ENCODE results near the gene PLEKHA8.
"Not testable (repeated sequence)": the region's sequence is repeated elsewhere in the genome, so short reads cannot be mapped to it uniquely, and the experiment has no call there.

Gene PLEKHA8

DNA sequence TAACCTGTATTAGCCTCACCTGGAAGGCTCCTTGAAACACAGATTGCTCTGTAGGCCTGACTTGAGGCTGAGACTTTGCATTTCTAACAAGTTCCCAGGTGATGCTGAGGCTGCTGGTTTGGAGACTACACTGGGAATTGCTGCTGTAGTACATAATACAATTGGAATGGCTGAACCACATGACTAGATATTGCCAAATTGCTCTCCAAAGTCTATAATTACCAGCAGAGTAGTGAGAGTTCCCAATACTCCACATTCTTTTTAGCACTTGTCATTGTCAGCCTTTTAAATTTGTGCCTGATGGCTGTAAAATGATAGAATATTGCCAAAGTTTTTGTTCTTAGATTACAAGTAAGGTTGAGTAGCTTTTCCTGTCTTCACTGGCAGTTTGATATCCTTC, 39.9 kb downstream of the PLEKHA8 start:
- no peak for DNase-seq

DNA sequence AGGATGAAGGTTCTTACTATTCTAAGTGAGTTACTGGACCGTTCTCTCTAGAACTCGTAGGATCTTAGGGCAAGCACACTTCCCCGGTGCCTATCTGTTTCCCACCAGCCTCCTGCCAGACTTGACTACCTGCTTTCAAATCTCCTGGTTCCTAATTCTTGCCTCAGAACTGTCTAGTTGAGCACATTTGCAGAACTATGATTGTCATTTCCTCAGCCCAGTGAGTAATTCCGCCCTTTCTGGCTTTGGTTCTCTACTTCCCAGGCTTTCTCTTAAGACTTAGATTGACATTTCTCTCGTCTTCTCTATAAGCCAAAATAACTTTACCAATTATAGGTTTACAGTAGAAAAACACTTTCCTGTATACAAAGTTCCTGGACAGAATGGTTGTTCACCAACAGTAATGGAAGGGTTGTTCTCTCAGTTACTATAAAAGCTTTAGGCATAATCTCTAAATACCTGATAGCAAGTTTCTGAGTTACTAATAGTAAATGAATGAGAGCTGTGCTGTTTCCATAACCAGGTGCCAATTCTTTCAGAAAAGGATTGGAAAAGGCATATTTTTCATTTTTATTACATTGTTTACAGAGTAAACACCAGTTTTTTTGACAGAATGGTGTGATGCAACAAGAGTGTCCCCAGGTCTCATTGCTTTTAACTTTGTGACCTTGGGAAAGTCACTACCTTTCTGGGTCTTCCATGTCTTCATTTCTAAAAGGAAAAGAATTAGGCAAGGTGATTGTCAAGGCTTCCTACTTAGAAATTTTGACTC, 41.1 kb downstream of the PLEKHA8 start:
- no peak for DNase-seq

DNA sequence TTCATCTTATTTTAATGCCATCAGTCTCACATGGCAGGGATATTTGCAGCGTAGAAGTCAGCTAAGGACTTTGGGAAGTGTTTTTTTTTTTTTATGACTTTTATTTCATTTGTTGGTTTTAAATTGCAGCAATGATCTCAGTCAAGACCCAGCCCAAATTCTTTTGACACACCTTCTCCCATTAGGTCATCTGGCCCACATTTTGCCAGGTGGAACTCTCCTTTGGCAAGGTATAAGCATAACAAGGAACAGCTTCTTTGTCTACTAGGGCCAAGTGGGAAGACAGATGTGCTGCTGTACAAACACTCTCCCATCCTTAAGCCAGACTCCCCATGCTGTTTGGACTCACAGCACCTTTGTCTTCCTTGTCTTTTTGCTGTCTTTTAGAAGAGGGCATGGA, 41.8 kb downstream of the PLEKHA8 start:
- no peak for DNase-seq

DNA sequence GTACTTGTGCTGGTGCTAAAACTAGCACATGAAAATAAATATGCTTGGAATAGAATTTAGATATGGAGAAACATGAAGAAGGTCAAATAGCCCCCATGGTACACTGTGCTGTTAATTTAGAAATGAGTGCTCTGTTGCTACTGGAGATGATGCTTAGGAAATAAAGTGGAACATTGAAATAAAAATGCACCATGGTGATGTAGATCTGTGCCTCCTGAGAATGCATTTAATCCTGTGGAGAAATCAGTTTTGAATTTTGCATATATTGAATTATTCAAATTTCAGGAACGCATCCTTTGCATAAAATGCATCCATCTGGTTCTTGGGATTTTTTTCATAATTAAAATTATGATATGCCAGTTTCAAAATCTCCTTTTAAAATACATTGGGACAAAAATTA, 44.5 kb downstream of the PLEKHA8 start:
- no peak for DNase-seq

DNA sequence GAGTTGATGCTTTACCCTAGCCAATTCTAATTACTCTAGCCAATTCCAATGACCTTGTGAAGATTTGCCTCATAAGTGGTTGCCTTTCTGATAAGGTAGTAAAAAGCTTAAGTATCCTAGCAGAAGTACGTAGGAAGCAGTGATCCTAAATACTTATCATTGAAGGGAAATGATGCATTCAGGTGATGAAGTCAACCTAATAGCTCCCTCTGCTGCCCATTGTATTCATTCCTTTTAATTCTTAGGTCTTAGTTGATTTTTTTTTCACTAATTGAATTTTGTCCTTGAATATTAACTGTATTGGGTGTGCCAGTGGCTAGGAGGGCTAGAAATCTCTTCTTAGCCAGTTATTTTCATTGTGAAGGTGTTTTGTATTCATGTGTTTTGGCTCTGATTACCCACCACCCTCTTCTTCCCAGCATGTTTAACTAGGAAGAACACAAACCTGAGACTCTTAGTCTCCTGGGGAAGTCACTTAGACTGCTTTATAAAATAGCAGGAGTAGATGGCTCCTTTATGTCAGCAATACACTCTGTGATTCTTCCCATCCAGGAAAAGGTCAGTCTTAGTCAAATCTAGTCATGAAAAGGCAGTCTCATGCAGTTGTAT, 46.3 kb downstream of the PLEKHA8 start:
- peak; percentile 19 for DNase-seq

DNA sequence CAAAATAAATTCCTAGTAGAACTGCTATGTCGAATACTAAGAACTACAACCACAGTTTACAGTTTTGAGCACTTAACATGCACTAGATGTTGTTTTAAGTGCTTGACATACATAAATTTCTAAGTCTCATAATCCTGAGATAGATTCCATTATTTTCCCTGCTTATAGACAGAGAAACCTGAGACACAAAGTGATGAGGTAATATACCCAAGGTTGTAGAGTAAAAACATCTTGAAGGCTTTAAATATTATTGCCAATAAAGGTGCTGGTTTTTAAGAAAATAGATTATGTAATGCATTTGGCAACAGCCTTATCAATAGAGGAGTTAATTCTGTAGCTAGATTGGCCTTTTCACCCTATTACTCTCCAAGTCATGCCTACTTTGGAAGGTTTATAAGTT, 48.2 kb downstream of the PLEKHA8 start:
- no peak for DNase-seq

DNA sequence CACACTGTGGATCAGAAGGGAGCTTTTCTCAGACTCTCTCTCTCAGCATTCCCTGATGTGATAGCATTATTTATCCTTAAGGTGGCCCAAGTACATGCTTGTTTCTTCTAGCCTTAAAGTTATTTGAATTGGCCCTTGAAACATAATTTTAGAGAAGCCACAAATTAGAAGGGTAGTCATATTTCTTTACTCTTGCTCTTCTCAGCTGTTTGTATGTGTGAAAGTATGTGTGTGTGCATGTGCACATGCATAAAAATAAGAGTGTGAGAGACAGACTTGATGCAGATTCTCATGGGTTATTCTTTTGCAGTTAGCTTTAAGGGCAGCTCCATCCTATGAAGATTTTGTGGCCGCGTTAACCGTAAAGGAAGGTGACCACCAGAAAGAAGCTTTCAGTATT, 50.1 kb downstream of the PLEKHA8 start:
- no peak for DNase-seq

DNA sequence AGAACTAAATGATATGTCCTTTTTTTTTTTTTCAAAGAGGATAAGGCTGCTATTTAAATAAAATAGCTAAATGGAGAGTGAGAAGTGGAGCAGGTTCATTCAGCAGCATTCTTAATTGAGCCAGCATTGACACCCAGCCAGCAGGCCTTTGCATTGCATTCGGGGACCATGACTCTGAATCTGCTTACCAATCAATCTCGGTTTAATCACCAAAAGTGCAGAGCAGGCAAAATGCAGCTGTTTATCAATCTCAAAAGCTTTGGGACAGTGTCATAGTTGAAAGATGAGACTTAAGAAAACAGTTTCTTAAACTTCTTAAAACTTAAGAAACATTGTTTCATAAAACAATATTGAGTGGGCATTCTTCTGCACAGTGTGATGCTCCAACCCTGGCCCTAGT, 51.7 kb downstream of the PLEKHA8 start:
- no peak for DNase-seq

DNA sequence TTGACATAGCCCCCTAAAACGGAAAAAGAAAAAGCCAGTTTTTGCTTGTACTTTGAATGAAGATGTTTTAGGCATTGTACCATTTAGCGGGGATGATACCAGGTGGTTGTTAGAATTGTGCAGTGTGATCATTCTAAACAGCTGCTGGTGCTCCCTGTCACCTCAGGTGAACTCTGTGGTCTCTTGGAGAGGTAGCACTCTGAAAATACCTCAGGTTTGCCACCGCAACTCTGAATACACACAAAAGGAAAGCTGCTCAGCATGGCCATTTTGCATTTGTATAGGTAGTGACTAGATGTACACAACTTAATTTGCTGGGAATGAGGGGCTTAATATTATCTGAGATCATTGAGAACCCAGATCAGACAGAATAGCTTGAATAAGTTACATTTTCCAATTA, 52.6 kb downstream of the PLEKHA8 start:
- no peak for DNase-seq

DNA sequence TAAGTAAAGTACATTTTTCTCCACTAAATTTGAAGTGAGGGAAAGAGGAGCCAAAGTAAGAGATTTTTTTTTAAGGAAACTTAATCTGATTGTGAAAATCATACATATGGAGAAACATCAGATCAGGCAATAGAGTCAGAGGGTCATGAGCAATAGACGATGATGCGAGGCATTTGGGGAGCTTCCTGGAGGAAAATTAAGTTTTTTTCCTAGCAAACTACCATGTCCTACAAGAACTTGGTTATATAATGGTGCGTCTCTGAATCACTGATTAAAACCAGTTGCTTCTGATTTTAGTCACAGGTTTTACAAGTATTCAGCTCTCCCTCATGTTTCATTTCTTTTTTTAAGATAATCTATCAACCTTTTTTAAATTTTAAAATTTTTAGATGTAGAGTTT, 54.5 kb downstream of the PLEKHA8 start:
- DNase-seq = no peak

DNA sequence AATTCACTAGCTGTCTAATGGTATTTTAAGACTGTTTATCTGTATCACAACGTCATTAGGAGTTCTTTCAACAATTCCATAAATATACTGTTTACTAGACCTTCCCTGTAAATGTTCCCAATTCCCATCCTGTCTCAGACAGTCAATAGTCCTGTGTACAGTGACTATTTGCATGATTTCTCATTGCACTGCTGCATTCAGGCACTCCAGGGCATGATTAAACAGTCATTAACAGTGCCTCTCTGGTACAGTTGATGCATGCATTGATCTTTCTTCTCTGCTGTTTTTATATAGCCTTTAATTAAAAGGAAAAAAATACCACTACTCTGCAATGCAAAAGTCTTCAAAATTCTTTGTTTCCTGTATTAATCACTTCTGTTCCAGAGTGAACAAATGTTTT, 55.1 kb downstream of the PLEKHA8 start:
- DNase-seq = no peak

DNA sequence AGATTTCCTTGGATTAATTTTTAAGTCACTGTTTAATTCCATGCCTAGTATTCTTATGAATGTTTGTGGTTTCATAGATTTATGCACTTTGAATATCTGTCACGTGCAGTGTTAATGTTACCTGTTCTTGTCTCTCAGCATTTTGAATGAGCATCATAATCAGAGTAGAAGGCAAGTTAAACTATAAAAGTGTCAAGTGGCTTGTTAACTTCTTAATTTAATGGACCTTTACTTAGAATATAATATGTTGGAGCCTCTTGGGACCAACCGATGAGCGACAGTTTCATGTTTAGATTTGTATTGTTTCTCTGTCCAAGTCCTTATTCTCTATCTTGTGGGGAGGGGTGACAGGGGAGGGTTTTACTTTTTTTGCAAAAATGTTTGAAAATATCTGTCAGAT, 56.0 kb downstream of the PLEKHA8 start:
- no peak for DNase-seq

DNA sequence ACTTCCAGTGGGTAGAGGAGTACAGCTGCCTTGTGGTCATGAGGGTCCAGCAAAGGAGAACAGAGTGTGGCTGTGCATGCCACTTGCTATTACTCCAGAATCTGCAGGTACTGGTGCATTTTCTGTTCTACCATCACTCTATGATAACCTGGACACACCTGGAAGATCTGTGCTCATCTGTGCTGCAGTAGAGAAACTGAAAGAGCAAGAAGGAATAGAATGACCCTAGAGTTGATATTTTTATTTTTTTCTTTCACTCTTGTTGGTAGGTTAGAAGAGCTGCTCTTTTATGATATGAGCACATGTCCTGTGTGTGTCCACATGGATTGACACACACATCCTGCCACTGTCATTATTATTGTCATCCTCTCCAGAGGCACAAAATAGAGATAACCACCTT, 58.3 kb downstream of the PLEKHA8 start:
- no peak for DNase-seq

DNA sequence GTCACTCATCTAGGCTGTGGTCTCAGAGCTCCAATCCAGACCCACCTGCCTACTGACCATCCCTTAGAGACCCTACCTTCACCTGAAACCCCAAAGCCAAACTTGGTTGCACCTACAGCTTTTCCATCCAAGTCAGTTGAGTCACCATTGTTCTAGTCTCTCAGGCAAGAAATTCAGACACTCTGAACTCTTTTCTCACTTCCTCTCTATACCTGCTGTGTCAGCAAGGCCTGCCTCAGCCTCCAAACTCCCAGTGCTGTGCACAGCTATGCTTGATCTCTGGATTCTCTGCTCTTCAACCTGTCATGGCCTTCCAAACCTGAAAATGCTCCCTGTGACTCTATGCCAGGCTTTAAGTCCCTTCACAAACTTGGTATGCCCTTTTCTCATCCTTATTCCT, 59.2 kb downstream of the PLEKHA8 start:
- DNase-seq = no peak

DNA sequence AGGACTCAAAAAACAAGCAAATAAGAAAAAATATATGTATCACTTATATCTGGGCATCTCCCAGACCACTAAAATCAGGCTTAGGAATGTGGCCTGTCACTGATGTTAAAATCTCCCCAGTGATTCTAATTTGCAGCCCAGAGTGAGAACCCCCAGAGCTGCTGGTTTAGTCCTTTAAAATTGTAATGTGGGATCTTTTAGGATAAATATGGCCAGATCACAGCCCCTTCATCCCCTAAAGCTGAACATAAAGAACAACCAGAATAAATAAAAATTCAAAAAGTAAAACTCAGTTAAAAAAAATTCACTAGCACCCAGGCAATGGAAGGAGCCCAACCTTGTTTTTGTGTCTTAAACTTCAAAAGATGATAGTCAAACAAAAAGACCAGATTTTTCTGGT, 60.1 kb downstream of the PLEKHA8 start:
- DNase-seq = no peak

DNA sequence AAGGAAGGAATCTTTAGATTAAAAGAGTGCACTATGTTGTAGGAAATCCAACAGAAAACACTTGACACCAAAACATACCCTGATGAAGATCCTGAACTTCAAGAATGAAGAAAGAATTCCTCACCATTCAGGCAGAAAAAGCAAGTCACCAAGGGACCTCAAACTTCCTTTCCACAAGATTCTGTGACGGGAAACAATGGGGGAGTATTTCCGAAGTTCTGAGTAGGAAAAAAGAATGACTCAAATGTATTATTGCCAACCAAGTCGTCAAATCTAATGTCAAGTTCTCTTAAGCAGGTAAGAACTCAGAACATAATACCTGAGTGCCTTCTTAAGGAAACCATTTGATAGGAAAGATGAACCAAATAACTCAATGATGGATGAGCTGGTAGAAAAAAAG, 61.9 kb downstream of the PLEKHA8 start:
- DNase-seq = no peak

DNA sequence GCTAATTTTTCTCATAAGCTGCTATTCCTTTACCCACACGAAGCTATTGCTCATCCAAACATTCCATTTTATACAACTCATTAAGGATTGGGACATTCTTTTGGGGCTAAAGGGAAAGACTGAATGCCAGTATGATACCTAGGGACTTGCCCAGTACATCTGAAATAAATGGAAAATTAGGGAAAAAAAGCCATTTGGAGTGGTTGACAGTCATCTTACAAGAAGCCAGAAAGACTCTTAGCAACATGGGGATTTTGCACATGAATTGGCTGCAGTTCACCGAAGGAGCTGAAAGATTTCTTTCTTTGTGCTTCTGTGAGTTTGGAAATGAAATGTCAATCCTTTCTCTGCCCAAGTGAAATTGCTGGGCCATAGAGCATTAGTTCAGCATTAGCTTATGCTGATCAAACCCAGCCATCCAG, 63.3 kb downstream of the PLEKHA8 start:
- no peak for DNase-seq

DNA sequence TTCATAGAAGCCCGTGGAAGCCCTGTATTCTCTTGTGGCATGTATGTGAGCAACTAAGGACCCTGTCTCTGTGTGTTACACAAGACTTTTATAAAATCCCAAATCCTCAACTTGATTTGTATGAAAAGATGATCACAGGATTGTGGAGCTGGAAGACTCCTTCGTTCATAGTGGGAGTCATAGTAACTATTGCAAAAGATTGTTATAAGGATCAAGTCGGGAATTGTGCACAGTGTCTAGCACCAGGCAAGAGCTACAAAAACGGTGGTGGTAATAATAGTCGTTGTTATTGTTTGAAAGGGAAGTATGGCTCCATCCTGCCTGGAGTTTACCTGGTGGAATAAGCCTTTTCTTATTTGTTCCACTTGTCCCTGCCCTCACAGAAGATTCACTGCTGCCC, 63.8 kb downstream of the PLEKHA8 start:
- no peak for DNase-seq

DNA sequence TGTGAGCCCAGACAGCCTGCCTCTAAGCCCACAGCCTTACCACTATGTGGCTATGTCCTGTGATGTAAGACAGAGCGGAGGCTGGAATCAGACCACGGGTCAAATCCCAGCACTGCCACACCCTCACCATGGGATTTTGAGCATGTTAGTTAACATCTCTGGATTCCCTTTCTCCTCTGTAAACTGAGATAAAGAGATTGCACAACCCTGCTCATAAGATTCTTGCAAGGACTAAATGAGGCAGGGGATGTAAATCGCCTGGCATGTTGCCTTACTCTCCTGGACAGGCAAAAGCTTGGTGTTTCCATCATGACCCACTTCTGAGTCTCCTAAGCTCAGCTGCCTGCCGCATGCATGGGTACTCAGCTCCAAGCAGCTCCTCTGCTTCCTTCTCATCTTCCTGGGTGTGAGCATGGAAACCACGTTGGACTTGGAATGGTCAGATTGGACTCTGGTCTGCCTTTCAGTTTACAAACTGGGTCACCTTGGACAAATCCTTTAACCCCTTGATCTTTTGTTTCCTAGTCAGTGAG, 65.3 kb downstream of the PLEKHA8 start:
- DNase-seq = no peak

DNA sequence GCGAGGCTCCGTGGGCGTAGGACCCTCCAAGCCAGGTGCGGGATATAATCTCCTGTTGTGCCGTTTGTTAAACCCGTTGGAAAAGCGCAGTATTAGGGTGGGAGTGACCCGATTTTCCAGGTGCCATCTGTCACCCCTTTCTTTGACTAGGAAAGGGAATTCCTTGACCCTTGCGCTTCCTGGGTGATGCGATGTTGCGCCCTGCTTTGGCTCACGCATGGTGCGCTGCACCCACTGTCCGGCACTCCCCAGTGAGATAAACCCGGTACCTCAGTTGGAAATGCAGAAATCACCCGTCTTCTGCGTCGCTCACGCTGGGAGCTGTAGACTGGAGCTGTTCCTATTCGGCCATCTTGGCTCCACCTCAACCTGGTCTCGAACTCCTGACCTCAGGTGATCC, 70.4 kb downstream of the PLEKHA8 start:
- not testable (repeated sequence) for DNase-seq

DNA sequence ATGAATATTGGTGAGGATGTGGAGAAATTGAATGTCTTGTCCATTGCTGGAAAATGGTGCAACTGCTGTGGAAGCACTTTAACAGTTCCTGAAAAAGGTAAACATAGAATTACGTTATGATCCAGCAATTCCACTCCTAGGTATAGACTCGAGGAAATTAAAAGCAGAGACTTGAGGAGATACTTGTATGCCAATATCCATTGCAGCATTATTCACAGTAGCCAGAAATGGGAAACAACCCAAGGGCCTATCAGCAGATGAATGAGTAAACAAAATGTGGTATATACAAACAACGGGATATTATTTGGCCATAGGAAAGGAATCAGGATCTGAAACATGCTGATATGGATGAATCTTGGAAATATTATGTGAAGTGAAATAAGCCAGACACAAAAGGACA, 74.1 kb downstream of the PLEKHA8 start:
- no peak for DNase-seq

DNA sequence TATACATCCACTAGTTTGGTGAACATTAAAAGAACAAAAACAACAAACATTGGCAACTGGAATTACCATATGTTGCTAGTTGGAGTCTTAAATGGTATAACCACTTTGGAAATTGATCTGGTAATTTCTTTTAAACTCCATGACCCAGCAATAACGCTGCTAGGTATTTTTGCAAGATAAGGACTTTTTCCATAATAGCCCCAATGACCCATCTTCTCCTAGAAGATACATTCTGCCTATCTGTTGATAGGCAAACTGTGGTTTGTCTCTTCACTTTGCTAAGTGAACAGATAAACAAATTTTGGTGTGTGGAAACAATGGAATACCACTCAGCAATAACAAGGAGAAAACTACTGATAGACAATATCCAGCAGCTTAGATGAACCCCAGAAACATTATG, 75.9 kb downstream of the PLEKHA8 start:
- DNase-seq = no peak

DNA sequence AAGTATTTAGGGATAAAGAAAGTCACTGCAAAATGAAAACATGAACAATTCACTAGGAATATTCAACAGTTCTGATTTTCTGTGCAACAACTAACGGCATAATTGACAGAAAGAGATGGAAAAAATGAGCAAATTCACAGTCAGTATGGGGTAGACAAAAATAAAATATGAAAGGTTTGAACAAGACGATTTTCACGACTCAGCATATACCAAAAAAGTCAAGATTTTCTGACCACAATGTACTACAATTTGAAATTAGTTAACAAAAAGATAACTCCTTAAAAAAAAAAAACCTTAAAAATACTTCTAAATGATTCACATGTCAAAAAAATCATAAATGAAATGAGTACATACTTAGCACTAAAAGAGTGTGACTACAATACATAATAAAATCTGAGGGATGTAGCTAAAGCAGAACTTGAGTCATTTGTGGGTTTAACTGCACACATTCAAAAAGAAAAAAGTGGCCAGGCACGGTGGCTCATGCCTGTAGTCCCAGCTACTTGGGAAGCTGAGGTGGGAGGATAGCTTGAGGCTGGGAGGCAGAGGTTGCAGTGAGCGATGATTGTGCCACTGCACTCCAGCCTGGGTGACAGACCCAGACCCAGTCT, 84.0 kb downstream of the PLEKHA8 start:
- no peak for DNase-seq

DNA sequence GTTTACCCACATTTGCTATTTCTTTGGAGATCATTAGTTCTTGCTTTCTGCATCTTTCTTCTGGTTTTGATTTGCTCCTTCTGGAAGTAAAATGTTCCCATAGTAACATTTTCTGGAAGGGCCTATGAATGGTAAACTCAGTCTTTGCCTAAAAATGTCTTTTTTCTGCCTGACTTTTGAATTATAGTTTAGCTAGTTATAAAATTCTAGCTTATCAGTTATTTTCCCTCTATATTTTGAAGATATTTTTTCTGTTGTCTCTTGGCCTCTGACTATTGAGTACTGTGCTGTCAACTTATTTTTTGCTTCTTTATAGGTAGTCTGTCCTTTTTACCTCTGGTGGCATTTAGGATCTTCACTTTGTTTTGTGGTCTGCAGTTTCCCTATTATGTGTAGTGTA, 84.9 kb downstream of the PLEKHA8 start:
- DNase-seq = no peak
